K562 (cell line): ENCODE results near the gene PLEKHA6.

ENCODE experiments used
- ATF4 ChIP-seq: fragments of 450-650 bp; formaldehyde crosslinking; IDR thresholded peaks from 2 replicates; pipeline ENCODE4 v1.4.0; 2022; ENCODE audit warnings: mild to moderate bottlenecking, moderate library complexity
- CHD2 ChIP-seq: IDR thresholded peaks from 2 replicates; pipeline ENCODE4 v1.6.1; 2011; ENCODE audit warnings: low read depth, low read length
- CTCF ChIP-seq, 3 experiments: IDR thresholded peaks in 2 of 3; conservative IDR thresholded peaks in 1 of 3; 2 replicates each; pipeline ENCODE4 v1.5.1; 2011 to 2012; ENCODE audit warnings: low read length in 3 of 3, mild to moderate bottlenecking in 3 of 3, control low read depth in 2 of 3, improper control_type of control experiment in 1 of 3, inconsistent platforms in 1 of 3, low read depth in 1 of 3, mixed read lengths in 1 of 3, moderate library complexity in 1 of 3; ENCODE audit not compliant: insufficient read depth in 2 of 3
- CTCFL ChIP-seq: IDR thresholded peaks from 2 replicates; pipeline ENCODE4 v1.6.1; 2011; ENCODE audit warnings: borderline replicate concordance, low read depth, mild to moderate bottlenecking, moderate library complexity, low read length; ENCODE audit not compliant: insufficient read depth, poor library complexity, severe bottlenecking
- EZH2 ChIP-seq: IDR thresholded peaks from 2 replicates; pipeline ENCODE4 v1.6.1; 2012; ENCODE audit warnings: low read depth, mild to moderate bottlenecking, inconsistent platforms, low read length, borderline replicate concordance
- IFI16 ChIP-seq: fragments of 250-450 bp; sonication (Bioruptor Pico); IDR thresholded peaks from 2 replicates; pipeline ENCODE4 v2.1.2; 2022; ENCODE audit warnings: mild to moderate bottlenecking, inconsistent platforms
- NCOR1 ChIP-seq: fragments of 450-650 bp; IDR thresholded peaks from 2 replicates; pipeline ENCODE4 v1.6.1; 2016; ENCODE audit warnings: mild to moderate bottlenecking, moderate library complexity
- PBX2 ChIP-seq, 2 experiments: IDR thresholded peaks in 1 of 2; conservative IDR thresholded peaks in 1 of 2; 2 replicates each; pipeline ENCODE4 v1.6.1; 2016; ENCODE audit warnings: low read depth in 2 of 2, mild to moderate bottlenecking in 1 of 2, missing compliant biosample characterization in 1 of 2, missing genetic modification characterization in 1 of 2, moderate library complexity in 1 of 2
- PHF21A ChIP-seq: fragments of 450-650 bp; IDR thresholded peaks from 2 replicates; pipeline ENCODE4 v1.6.1; 2017; ENCODE audit warnings: low read depth, borderline replicate concordance
- TBL1XR1 ChIP-seq, 2 experiments: IDR thresholded peaks; 2 replicates each; pipeline ENCODE4 v1.6.1; 2012; ENCODE audit warnings: improper control_type of control experiment in 2 of 2, low read length in 2 of 2, mild to moderate bottlenecking in 1 of 2
- YY1 ChIP-seq, 3 experiments: IDR thresholded peaks; 2 replicates each; pipeline ENCODE4 v1.6.1; 2011; ENCODE audit warnings: low read length in 2 of 3, mild to moderate bottlenecking in 2 of 3, moderate library complexity in 2 of 3, borderline replicate concordance in 1 of 3, control low read depth in 1 of 3, low read depth in 1 of 3; ENCODE audit not compliant: insufficient read depth in 3 of 3, insufficient replicate concordance in 2 of 3, control insufficient read depth in 1 of 3, insufficient read length in 1 of 3; ENCODE audit errors: extremely low read depth in 1 of 3
- ZNF121 ChIP-seq: sonication (generic); formaldehyde crosslinking; conservative IDR thresholded peaks from 2 replicates; pipeline ENCODE4 v1.8.0; 2022; ENCODE audit warnings: missing genetic modification reagents
- ZNF174 ChIP-seq: fragments of 250-450 bp; sonication (Bioruptor Pico); IDR thresholded peaks from 2 replicates; pipeline ENCODE4 v1.4.0; 2020; ENCODE audit warnings: mild to moderate bottlenecking
- ZNF277 ChIP-seq: fragments of 250-450 bp; sonication (Bioruptor Pico); IDR thresholded peaks from 2 replicates; pipeline ENCODE4 v1.8.0; 2022; ENCODE audit warnings: inconsistent platforms, mild to moderate bottlenecking, moderate library complexity, borderline replicate concordance

GRCh38 chr1:204170494-204171155 lies 189.1 kb downstream of the PLEKHA6 start:
- TF ChIP-seq NCOR1: no peak
- no peak for TF ChIP-seq YY1 (IDR thresholded peaks at IDR 0.05; ENCODE audit: borderline replicate concordance in 1 of 3, control insufficient read depth in 1 of 3, extremely low read depth in 1 of 3, insufficient read depth in 3 of 3, insufficient read length in 1 of 3, insufficient replicate concordance in 2 of 3, low read depth in 1 of 3, low read length in 2 of 3)
- TF ChIP-seq CTCF (IDR thresholded peaks at IDR 0.05 in 2 of 3, conservative IDR thresholded peaks at IDR 0.05 in 1 of 3; ENCODE audit: insufficient read depth in 2 of 3, low read depth in 1 of 3, low read length in 3 of 3): no peak
- no peak for TF ChIP-seq PHF21A
- TF ChIP-seq ZNF121: no peak
- TF ChIP-seq CHD2: no peak
- no peak for TF ChIP-seq ZNF277 (CRISPR knock-in tag)
- TF ChIP-seq IFI16 (CRISPR knock-in tag): no peak
- no peak for TF ChIP-seq ATF4 (CRISPR knock-in tag)
- TF ChIP-seq PBX2 (CRISPR knock-in tag; IDR thresholded peaks at IDR 0.05; ENCODE audit: low read depth): no peak
- TF ChIP-seq PBX2 (tag; conservative IDR thresholded peaks at IDR 0.05; ENCODE audit: low read depth): no peak
- TF ChIP-seq ZNF174 (CRISPR knock-in tag): no peak
- TF ChIP-seq EZH2: no peak
- no peak for TF ChIP-seq TBL1XR1 (IDR thresholded peaks at IDR 0.05; ENCODE audit: low read length in 2 of 2)
- no peak for TF ChIP-seq CTCFL
